K562 (cell line): Measurements from ENCODE around the gene CD52. TPM values are rescaled to one million over a fixed set of nuclear protein-coding genes. Genes with fewer than 3 reads are reported as not detected.

Experiments used
- ATF7 ChIP-seq: fragments of 450-650 bp; IDR thresholded peaks from 2 replicates; pipeline ENCODE4 v1.7.1; 2014; ENCODE audit warnings: mild to moderate bottlenecking, moderate library complexity
- CBX1 ChIP-seq: sonication (generic); IDR thresholded peaks from 2 replicates; pipeline ENCODE4 v1.6.1; 2016; ENCODE audit warnings: antibody characterized with exemption, low read depth, mild to moderate bottlenecking
- DIDO1 ChIP-seq: fragments of 450-650 bp; IDR thresholded peaks from 2 replicates; pipeline ENCODE4 v1.6.1; 2016; ENCODE audit warnings: low read depth, missing biosample characterization, missing genetic modification characterization
- ELF1 ChIP-seq: fragments of 200-800 bp; sonication (Bioruptor generic); IDR thresholded peaks from 2 replicates; pipeline ENCODE4 v1.6.1; 2016; ENCODE audit warnings: missing genetic modification characterization, missing compliant biosample characterization
- HNRNPUL1 ChIP-seq: fragments of 200-400 bp; formaldehyde crosslinking; IDR thresholded peaks from 2 replicates; pipeline ENCODE4 v1.6.1; 2017; ENCODE audit warnings: low read length
- MECOM ChIP-seq: fragments of 250-450 bp; sonication (Bioruptor Pico); IDR thresholded peaks from 2 replicates; pipeline ENCODE4 v1.8.0; 2022; ENCODE audit warnings: inconsistent platforms
- NEUROD1 ChIP-seq: fragments of 150-350 bp; IDR thresholded peaks from 2 replicates; pipeline ENCODE4 v1.6.1; 2014; ENCODE audit warnings: borderline replicate concordance, low read length, low read depth; ENCODE audit not compliant: partially characterized antibody
- NFE2 ChIP-seq: IDR thresholded peaks from 2 replicates; pipeline ENCODE4 v1.6.1; 2014; ENCODE audit warnings: antibody characterized with exemption, low read depth
- POLR3G ChIP-seq: IDR thresholded peaks from 2 replicates; pipeline ENCODE4 v1.6.1; 2011; ENCODE audit not compliant: insufficient read length, insufficient replicate concordance; ENCODE audit errors: extremely low read depth
- SMARCA5 ChIP-seq: fragments of 450-650 bp; IDR thresholded peaks from 2 replicates; pipeline ENCODE4 v1.6.1; 2016
- SPI1 ChIP-seq: IDR thresholded peaks from 2 replicates; pipeline ENCODE4 v1.6.1; 2011; ENCODE audit warnings: low read depth, low read length, control low read depth, borderline replicate concordance
- STAT5B ChIP-seq: fragments of 250-450 bp; sonication (Bioruptor Pico); IDR thresholded peaks from 2 replicates; pipeline ENCODE4 v1.8.0; 2021; ENCODE audit warnings: mild to moderate bottlenecking, inconsistent platforms
- XRCC3 ChIP-seq: fragments of 450-650 bp; IDR thresholded peaks from 2 replicates; pipeline ENCODE4 v1.6.1; 2017; ENCODE audit warnings: mild to moderate bottlenecking, moderate library complexity
- YBX1 ChIP-seq: fragments of 450-650 bp; IDR thresholded peaks from 2 replicates; pipeline ENCODE4 v1.7.1; 2016; ENCODE audit warnings: mild to moderate bottlenecking
- ZC3H4 ChIP-seq: sonication (generic); formaldehyde crosslinking; IDR thresholded peaks from 2 replicates; pipeline ENCODE4 v1.9.0; 2021; ENCODE audit warnings: missing genetic modification reagents, borderline replicate concordance
- ZNF146 ChIP-seq: IDR thresholded peaks from one replicate; pipeline ENCODE4 v1.6.1; 2018; ENCODE audit warnings: missing compliant biosample characterization; ENCODE audit not compliant: unreplicated experiment
- ZNF212 ChIP-seq: fragments of 450-650 bp; formaldehyde crosslinking; IDR thresholded peaks from 2 replicates; pipeline ENCODE4 v1.4.0; 2020; ENCODE audit warnings: mild to moderate bottlenecking
- ZNF3 ChIP-seq: fragments of 250-450 bp; sonication (Bioruptor Pico); IDR thresholded peaks from 2 replicates; pipeline ENCODE4 v1.5.0; 2021; ENCODE audit warnings: mild to moderate bottlenecking, moderate library complexity
- polyA plus RNA-seq, 8 experiments: library from polyadenylated mRNA; depleted of rRNA in 4 of 8; stranded (reverse) in 5 of 8; unstranded in 3 of 8; fragments of >200 nt; fragmentation: Nextera tagmentation in 2 of 8; fragmentation: Illumina TruSeq in 1 of 8; extraction: Ambion mirVana in 2 of 8; extraction: Trizol in 1 of 8; gene quantifications; 2 replicates each; pipeline versions ENCODE4 v1.2.1 to v1.2.3, GENCODE V29; 2011 to 2014; ENCODE audit warnings: inconsistent platforms in 1 of 8, missing spikeins in 1 of 8
- total RNA-seq, 7 experiments: library from RNA; depleted of rRNA in 6 of 7; stranded (reverse); fragments of >200 nt in 6 of 7; fragmentation: Illumina TruSeq in 2 of 7; extraction: Trizol in 2 of 7; gene quantifications; 2 replicates each; pipeline versions ENCODE4 v1.2.1 to v1.2.3, GENCODE V29; 2011 to 2021; ENCODE audit warnings: low replicate concordance in 1 of 7
- TF ChIP-seq, protein P1 (sequence below), 2 experiments: IDR thresholded peaks in 1 of 2; conservative IDR thresholded peaks in 1 of 2; 2 replicates each; pipeline ENCODE4 v1.6.1; 2016; ENCODE audit warnings: low read depth in 2 of 2, mild to moderate bottlenecking in 1 of 2, missing compliant biosample characterization in 1 of 2, missing genetic modification characterization in 1 of 2, moderate library complexity in 1 of 2
- TF ChIP-seq, protein P2 (sequence below): fragments of 250-450 bp; sonication (Bioruptor Pico); IDR thresholded peaks from 2 replicates; pipeline ENCODE4 v1.5.0; 2022; ENCODE audit warnings: mild to moderate bottlenecking
- TF ChIP-seq, protein P3 (sequence below), 2 experiments: fragments of 450-650 bp in 1 of 2; IDR thresholded peaks; 2 replicates each; pipeline ENCODE4 v1.6.1; 2011 to 2017; ENCODE audit warnings: low read depth in 2 of 2, antibody characterized with exemption in 1 of 2, borderline replicate concordance in 1 of 2, low read length in 1 of 2, mild to moderate bottlenecking in 1 of 2, mixed read lengths in 1 of 2; ENCODE audit not compliant: control insufficient read depth in 1 of 2

Gene CD52
- total and polyA plus RNA-seq, 9 of the 15 experiments (the other 6 are each of a cell fraction or from before 2014, with no cell fraction given), result 34.9 to 488 (median 173) TPM

DNA sequence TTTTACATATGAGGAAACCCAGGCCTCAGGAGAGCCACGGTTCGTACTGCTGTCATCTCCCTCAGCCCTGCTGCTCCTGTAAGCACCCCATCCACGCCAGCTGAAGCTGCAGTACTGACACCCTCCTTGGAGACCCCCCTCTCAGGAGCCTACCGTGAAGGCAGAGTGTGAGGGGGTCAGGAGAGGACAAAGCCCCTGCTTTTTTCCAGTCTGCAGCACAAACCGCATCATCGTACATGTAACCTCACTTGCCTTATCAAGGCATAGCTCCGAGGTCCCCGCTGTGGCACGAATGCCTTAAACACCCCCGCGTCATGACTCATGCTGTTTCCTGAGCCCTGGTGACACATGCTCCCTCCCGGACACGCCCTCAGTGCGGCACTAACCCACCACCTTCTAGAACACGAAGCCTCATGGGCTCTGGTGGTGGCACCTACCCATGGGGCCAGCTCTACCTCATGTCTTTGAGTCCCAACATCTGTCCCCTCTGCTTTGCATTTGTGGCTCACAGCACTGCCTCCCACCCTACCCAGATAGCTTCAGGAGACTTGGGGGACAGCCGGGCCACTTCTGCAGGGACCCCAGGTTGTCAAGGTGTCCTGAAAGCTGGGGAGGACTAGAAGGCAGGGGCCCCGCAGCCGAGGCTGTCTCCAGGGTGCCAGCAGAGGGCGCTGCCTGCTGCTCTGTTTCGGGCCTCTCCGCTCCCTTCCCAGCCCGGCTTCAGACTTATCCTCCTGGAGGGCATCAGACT is 33.0 kb upstream of the CD52 start (continued):
- TF ChIP-seq, protein P1, sequence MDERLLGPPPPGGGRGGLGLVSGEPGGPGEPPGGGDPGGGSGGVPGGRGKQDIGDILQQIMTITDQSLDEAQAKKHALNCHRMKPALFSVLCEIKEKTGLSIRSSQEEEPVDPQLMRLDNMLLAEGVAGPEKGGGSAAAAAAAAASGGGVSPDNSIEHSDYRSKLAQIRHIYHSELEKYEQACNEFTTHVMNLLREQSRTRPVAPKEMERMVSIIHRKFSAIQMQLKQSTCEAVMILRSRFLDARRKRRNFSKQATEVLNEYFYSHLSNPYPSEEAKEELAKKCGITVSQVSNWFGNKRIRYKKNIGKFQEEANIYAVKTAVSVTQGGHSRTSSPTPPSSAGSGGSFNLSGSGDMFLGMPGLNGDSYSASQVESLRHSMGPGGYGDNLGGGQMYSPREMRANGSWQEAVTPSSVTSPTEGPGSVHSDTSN (CRISPR knock-in tag; IDR thresholded peaks at IDR 0.05; ENCODE audit: low read depth), result no peak
- TF ChIP-seq, protein P1 (tag; conservative IDR thresholded peaks at IDR 0.05; ENCODE audit: low read depth), result peak; percentile 44; the same call in 1 of the 2 replicates
- TF ChIP-seq STAT5B (CRISPR knock-in tag) (no peak), XRCC3 (no peak), SPI1 (no peak), NFE2 (peak; percentile 94), ZC3H4 (CRISPR knock-in tag) (no peak), SMARCA5 (peak; percentile 77), ZNF3 (CRISPR knock-in tag) (no peak), ELF1 (tag) (no peak), ATF7 (peak; percentile 93), DIDO1 (no peak), HNRNPUL1 (no peak), MECOM (CRISPR knock-in tag) (no peak), NEUROD1 (peak; percentile 95), POLR3G (no peak), ZNF212 (no peak), ZNF146 (no peak), YBX1 (no peak), CBX1 (peak; percentile 73)
- TF ChIP-seq, protein P2, sequence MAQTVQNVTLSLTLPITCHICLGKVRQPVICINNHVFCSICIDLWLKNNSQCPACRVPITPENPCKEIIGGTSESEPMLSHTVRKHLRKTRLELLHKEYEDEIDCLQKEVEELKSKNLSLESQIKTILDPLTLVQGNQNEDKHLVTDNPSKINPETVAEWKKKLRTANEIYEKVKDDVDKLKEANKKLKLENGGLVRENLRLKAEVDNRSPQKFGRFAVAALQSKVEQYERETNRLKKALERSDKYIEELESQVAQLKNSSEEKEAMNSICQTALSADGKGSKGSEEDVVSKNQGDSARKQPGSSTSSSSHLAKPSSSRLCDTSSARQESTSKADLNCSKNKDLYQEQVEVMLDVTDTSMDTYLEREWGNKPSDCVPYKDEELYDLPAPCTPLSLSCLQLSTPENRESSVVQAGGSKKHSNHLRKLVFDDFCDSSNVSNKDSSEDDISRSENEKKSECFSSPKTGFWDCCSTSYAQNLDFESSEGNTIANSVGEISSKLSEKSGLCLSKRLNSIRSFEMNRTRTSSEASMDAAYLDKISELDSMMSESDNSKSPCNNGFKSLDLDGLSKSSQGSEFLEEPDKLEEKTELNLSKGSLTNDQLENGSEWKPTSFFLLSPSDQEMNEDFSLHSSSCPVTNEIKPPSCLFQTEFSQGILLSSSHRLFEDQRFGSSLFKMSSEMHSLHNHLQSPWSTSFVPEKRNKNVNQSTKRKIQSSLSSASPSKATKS (CRISPR knock-in tag), result no peak
- TF ChIP-seq, protein P3, sequence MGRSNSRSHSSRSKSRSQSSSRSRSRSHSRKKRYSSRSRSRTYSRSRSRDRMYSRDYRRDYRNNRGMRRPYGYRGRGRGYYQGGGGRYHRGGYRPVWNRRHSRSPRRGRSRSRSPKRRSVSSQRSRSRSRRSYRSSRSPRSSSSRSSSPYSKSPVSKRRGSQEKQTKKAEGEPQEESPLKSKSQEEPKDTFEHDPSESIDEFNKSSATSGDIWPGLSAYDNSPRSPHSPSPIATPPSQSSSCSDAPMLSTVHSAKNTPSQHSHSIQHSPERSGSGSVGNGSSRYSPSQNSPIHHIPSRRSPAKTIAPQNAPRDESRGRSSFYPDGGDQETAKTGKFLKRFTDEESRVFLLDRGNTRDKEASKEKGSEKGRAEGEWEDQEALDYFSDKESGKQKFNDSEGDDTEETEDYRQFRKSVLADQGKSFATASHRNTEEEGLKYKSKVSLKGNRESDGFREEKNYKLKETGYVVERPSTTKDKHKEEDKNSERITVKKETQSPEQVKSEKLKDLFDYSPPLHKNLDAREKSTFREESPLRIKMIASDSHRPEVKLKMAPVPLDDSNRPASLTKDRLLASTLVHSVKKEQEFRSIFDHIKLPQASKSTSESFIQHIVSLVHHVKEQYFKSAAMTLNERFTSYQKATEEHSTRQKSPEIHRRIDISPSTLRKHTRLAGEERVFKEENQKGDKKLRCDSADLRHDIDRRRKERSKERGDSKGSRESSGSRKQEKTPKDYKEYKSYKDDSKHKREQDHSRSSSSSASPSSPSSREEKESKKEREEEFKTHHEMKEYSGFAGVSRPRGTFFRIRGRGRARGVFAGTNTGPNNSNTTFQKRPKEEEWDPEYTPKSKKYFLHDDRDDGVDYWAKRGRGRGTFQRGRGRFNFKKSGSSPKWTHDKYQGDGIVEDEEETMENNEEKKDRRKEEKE (IDR thresholded peaks at IDR 0.05; ENCODE audit: borderline replicate concordance in 1 of 2, control insufficient read depth in 1 of 2, low read depth in 2 of 2, low read length in 1 of 2), result no peak
